Activated CD8-positive, alpha-beta memory T cell treated with anti-CD3 and anti-CD28 coated beads for 48 hours (primary cell): ENCODE data around the gene CGNL1.

ENCODE experiments used
- DNase-seq, 3 experiments: peaks; one replicate each; pipeline ENCODE4 v3.0.0-alpha.2; 2020; ENCODE audit warnings: low read depth in 2 of 3, low spot score in 2 of 3

The CGNL1 gene

GRCh38 chr15:57544848-57545480 lies 168.7 kb downstream of the CGNL1 start:
- no peak for DNase-seq

GRCh38 chr15:57545995-57546394 lies 169.7 kb downstream of the CGNL1 start:
- DNase-seq: no peak

- no peak for DNase-seq
Measured at GRCh38 chr15:57547243-57547755, 171.0 kb downstream of the CGNL1 start.

DNA sequence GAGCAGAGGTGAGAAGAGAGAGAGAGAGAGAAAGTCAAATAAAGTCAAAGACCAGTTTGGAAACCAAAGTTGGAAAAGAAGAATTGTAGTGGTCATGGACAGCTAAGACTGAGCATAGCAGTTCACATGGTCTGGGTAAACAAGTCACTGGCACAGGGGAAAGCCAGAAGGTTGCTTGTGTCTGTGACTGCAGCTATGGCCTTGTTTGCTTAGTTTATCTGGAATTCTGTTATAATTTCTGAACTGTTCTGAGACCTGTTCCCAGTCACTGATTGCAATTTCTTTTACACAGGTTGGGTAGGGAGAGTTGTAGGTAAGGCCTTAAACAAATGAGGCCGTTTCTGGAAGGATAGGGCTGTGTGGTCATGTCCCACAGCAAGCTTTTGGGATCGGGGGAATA lies 172.0 kb downstream of the CGNL1 start:
- no peak for DNase-seq

- DNase-seq: no peak
Measured at GRCh38 chr15:57548835-57549234, 172.5 kb downstream of the CGNL1 start.

- DNase-seq: no peak
Measured at GRCh38 chr15:57549935-57550334, 173.6 kb downstream of the CGNL1 start.

DNA sequence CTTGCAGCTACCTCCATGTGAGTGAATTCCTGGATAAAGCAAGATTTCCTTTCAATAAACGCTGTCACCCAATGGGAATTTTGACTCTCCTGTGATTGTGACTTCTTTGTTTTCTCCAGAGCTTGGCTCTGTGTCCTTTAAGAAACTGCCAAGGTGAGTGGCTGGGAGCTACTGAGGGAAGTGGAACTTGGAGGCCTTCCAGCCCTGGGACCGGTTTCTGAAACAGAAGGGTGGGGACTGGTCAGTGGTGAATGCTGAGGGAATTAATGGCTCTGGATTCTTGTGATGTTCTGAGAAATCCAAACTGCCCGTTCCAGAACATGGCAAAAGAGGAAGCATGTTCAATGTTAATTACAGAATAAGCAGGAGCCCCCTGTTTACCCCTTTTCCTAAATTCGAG lies 174.3 kb downstream of the CGNL1 start:
- no peak for DNase-seq

DNA sequence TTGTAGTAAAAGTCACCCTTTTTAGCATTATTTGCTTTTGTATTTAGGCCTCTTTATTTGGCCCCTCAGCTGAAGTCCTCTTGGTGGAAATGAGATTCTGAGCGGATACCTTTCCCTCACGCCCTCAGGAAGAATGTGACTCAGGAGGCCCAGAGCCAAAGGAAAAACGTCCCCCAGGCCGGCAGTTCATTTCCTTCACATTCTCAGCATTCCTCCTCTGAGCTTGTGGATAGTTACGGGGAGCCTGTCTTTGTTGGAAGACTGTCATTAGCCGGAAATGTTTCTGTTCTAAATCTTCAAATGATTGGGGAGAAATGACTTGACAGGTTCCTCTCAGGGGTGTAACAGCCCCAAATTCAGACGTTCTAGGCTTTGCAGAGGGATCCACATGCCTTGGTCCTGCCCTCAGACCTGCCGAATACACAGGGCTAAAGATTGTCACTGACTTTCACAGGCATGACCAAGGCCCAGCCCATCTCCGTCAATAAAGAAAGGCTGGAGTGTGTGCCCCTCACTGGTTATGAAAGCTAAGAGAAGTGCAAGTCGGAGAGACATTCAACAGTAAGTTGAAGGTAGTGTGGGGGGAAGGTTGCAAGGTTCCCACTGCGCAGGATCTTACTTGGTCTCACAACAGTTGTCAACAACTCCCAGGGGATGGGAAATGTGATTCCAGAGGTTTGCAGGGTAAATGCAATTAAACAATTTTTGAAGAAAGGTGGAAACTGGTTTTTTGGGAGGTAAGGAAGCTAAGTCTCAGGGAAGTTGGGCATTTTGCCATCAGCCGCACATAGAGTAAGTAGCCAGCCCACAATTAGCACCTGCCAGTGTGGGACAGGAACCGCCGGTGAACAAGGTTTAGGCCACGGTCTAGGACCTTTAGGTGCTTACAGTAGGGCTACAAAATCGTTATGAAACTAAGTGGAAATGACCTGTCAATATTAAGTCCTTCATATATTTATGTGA lies 175.7 kb downstream of the CGNL1 start:
- DNase-seq: no peak

DNA sequence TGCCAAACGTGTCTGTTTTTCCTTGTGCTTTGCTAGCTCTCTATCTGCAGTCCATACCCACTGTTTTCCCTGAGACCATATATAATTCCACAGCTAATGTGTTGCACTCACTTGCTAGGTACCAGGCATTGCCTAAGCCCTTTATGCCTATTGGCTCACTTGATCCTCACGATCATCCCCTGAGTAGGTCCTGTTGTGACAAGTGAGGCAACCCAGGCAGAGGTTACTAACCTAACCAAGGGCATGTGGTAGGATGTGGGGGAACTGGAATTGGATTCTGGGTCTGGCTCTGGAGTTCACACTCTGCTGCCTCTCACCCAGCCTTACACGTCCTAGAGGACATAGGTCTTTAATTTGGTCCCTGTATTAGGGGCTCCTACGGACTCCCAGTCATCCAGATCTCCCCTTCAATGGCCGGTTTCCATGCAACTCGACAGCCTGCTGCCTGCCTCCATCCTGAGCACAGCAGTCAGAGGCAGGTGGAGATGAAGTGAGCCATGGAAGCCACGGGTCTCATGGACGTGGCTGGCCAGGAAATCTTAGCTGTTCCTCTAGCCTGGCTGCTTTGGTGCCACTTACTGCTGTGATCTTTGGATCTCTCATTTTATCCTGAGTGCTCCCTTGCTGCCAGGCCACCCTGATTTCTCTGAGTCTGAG lies 176.5 kb downstream of the CGNL1 start:
- no peak for DNase-seq

GRCh38 chr15:57553526-57553925 lies 177.2 kb downstream of the CGNL1 start:
- DNase-seq: no peak

DNA sequence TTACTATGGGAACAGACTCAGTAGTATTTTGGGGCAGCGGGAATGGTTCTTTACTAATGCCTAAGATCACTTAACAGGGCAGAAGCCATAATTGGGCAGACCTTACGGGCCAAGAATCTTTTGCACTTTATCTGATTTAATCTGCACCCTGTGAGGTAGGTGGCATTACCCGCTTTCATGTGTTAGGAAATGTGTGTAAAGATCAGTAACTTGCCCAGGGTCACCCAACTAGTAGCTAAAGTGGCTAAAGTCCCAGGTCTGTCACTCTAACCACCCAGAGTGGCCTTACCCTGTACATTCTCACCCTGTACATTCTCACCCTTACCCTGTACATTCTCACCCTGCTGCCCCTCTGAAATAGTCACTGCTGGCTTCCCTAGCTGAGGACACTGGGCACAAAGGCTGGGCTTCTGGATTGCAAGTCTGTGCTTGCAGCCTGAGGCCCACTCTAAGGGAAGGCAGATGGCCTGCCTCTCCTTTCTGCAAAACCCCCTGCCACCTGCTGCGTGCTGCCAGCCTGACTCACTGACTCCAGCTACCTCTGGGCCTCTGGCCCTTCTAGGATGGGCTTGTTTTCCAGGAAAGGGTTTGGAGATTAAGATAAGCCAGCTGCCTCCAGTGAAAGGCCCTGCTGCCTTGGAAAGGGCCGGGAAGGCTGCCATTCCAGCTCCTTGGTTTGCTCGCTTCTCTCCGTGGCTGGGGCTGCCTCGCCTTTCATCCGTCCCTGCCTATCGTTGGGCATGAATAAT lies 177.9 kb downstream of the CGNL1 start:
- DNase-seq: no peak

- DNase-seq: no peak
Measured at GRCh38 chr15:57554812-57555179, 178.5 kb downstream of the CGNL1 start.

GRCh38 chr15:57555270-57555669 lies 179.0 kb downstream of the CGNL1 start:
- no peak for DNase-seq

DNA sequence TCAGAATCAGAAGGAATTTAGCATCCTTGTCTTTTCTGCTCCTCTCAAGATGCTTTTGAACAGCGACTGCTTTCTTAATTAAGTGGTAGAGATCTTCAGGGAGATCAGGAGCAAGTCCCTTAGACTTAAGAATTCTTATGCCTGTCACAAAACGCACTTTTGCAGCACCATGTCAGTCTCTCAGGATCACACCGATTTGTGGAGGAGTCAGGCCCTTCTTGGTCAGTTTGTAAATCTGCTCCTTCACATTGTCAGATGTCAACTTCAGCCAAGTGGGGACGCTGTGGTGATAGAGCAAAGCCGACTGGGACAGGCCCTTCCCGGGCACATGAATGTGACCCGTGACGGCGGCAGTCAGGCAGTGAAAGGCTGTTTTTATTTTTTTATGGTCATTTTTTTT lies 179.7 kb downstream of the CGNL1 start:
- no peak for DNase-seq

GRCh38 chr15:57557267-57557666 lies 181.0 kb downstream of the CGNL1 start:
- DNase-seq: no peak

- DNase-seq: no peak
Measured at GRCh38 chr15:57557810-57558209, 181.5 kb downstream of the CGNL1 start.

DNA sequence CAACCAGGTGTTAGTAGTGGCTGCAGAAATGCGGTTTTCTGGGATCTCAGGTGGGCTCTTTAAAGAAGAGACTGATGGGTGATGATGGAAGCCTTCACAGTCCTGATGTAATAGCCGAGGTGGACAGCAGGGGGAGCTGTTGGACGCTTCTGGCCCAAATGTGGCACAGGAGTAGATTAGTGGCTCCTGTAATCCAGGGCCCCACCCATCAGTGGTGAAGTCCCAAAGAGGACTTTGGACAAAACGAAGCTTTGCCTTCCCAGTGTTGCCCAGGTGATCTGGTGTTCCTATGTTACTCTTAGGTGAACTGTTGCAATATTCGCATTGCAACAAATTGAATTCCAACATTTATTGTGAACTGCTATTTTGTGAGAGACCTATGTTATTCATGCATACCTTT lies 183.6 kb downstream of the CGNL1 start:
- DNase-seq: peak; percentile 33 to 75 (median 72)

DNA sequence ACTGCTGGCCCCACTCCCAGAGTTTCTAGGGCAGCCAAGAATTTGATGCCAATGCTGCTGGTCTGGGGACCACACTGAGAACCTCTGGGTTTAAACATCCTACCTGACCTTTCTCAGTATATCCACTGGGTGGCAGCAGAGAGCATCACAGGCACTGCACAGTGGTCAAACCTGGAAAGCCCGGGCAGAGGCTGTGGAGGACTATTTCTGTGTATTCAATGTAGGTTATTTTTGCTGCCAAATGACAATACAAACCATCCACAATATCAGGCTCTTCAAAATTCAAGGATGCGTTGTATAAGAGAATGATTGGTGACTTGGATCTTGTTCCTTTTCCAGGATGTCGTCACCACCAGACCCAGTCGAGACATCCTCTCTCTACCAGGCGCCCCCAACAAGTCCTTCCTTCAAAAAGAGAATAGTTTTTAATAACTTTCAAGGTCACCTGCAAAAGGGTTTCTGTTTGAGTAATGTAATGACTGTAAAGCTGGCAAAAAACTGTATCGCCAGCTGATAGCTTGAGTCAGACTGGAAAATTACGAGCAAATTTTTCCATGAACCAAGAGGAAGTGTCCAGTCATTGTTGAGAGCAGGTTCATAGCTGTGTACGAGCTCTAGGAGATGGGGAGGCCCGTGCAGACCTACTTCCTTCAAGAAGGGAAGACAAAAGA lies 184.9 kb downstream of the CGNL1 start:
- DNase-seq: peak in 2 of 3 experiments; percentile 32 to 45

- no peak for DNase-seq
Measured at GRCh38 chr15:57562196-57562769, 186.0 kb downstream of the CGNL1 start.

- no peak for DNase-seq
Measured at GRCh38 chr15:57563416-57563815, 187.1 kb downstream of the CGNL1 start.
